K562 (cell line): ENCODE data around the gene PDIA4. TPM values are rescaled to one million over a fixed set of nuclear protein-coding genes. Genes with fewer than 3 reads are reported as not detected.

Experiments
- ATAC-seq: fragments of 200-7000 bp; cut with Tn5 transposase; 3 replicates; pipeline ENCODE4 v1.9.1; 2020; ENCODE audit warnings: moderate library complexity
- BruUV-seq: library from RNA; stranded (reverse); fragments of 400-500 nt; replicated peaks from 2 replicates; lab custom pipeline; 2021; lab: Mats Ljungman, UMichigan
- CTCF ChIA-PET: fragments of 300-600 bp; formaldehyde crosslinking; extraction: SDS; loops from one replicate; lab custom pipeline; 2021; ENCODE audit warnings: low intra/inter-chr PET ratio; lab: Yijun Ruan, JAX
- POLR2A ChIA-PET: fragments of 300-600, 350-650 bp; sonication (Branson Sonifier 250); formaldehyde crosslinking; extraction: SDS; loops from one replicate; lab custom pipeline; 2021; ENCODE audit warnings: antibody characterized with exemption, inconsistent platforms; lab: Yijun Ruan, JAX
- DNase-seq, 4 experiments: peaks; one replicate each; pipeline versions ENCODE4 v3.0.0 to v3.0.0-alpha.2; 2011 to 2018; ENCODE audit warnings: low spot score in 3 of 4, mixed read lengths in 3 of 4; ENCODE audit errors: extremely low read depth in 1 of 4
- FAIRE-seq: peaks from 2 replicates; lab custom pipeline; 2011; peaks lifted over from hg19 to GRCh38; lab: Jason Lieb, UNC
- H2AFZ ChIP-seq: 2 replicates; pipeline ENCODE4 v1.6.0; 2011; ENCODE audit warnings: low read depth, low read length, control low read depth, inconsistent platforms
- H3K27ac ChIP-seq: fragments of 200-600 bp; 3 replicates; pipeline ENCODE4 v1.8.0; 2011; ENCODE audit warnings: low read depth, mild to moderate bottlenecking, control low read depth, inconsistent platforms, low read length, moderate library complexity, mixed read lengths; ENCODE audit errors: extremely low read depth
- H3K27me3 ChIP-seq, 2 experiments: fragments of 300-600 bp in 1 of 2; 2 replicates in 1 of 2; 3 replicates in 1 of 2; pipeline versions ENCODE4 v1.6.0 to v1.8.0; 2011; ENCODE audit warnings: inconsistent platforms in 2 of 2, low read length in 2 of 2, mild to moderate bottlenecking in 1 of 2, mixed read lengths in 1 of 2, moderate library complexity in 1 of 2; ENCODE audit not compliant: control insufficient read depth in 2 of 2, insufficient read depth in 2 of 2
- H3K36me3 ChIP-seq: fragments of 300-600 bp; 3 replicates; pipeline ENCODE4 v1.8.0; 2011; ENCODE audit warnings: mild to moderate bottlenecking, low read length, inconsistent platforms; ENCODE audit not compliant: control insufficient read depth, insufficient read depth
- H3K4me1 ChIP-seq, 2 experiments: fragments of 200-600 bp in 1 of 2; replicated peaks in 1 of 2; 2 replicates in 1 of 2; 3 replicates in 1 of 2; pipeline versions ENCODE4 v1.5.1 to v1.8.0; 2011; ENCODE audit warnings: inconsistent platforms in 2 of 2, low read length in 2 of 2, mild to moderate bottlenecking in 1 of 2, mixed read lengths in 1 of 2, moderate library complexity in 1 of 2; ENCODE audit not compliant: control insufficient read depth in 2 of 2, insufficient read depth in 2 of 2
- H3K4me2 ChIP-seq: 2 replicates; pipeline ENCODE4 v1.6.1; 2011; ENCODE audit warnings: low read length, control low read depth, inconsistent platforms, mixed read lengths; ENCODE audit not compliant: insufficient read depth
- H3K4me3 ChIP-seq: fragments of 200-600 bp; sonication (generic), shearing (Covaris generic); 2 replicates; pipeline ENCODE4 v1.5.1; 2016; ENCODE audit warnings: control low read depth, inconsistent platforms
- H3K79me2 ChIP-seq: fragments of 200-600 bp; 3 replicates; pipeline ENCODE4 v1.8.0; 2011; ENCODE audit warnings: low read length, inconsistent platforms; ENCODE audit not compliant: control insufficient read depth, insufficient read depth
- H3K9ac ChIP-seq, 2 experiments: 2 replicates each; pipeline versions ENCODE4 v1.6.0 to v1.6.1; 2011; ENCODE audit warnings: low read depth in 2 of 2, low read length in 2 of 2, control low read depth in 1 of 2, inconsistent platforms in 1 of 2, mild to moderate bottlenecking in 1 of 2, mixed read lengths in 1 of 2; ENCODE audit not compliant: insufficient read depth in 1 of 2
- H3K9me1 ChIP-seq: one replicate; pipeline ENCODE4 v1.6.0; 2011; ENCODE audit warnings: inconsistent platforms, mild to moderate bottlenecking, low read length, moderate library complexity; ENCODE audit not compliant: control insufficient read depth, insufficient read depth
- H3K9me3 ChIP-seq: replicated peaks from 2 replicates; pipeline ENCODE4 v1.5.1; 2011; ENCODE audit warnings: low read depth, low read length, inconsistent platforms; ENCODE audit not compliant: control insufficient read depth, insufficient read depth
- H4K20me1 ChIP-seq: replicated peaks from 2 replicates; pipeline ENCODE4 v1.6.1; 2011; ENCODE audit warnings: low read length, inconsistent platforms, mixed read lengths; ENCODE audit not compliant: control insufficient read depth, insufficient read depth
- BRD9 ChIP-seq: fragments of 450-650 bp; IDR thresholded peaks from 2 replicates; pipeline ENCODE4 v1.6.1; 2018; ENCODE audit warnings: low read depth; ENCODE audit not compliant: partially characterized antibody
- CHD4 ChIP-seq: fragments of 200-600 bp; sonication (generic); IDR thresholded peaks from 3 replicates; pipeline ENCODE4 v1.6.1; 2012; ENCODE audit warnings: low read depth, mild to moderate bottlenecking, mixed read lengths, low read length, inconsistent platforms; ENCODE audit not compliant: insufficient read depth, insufficient replicate concordance, poor library complexity, severe bottlenecking
- CXXC5 ChIP-seq: fragments of 250-450 bp; sonication (Bioruptor Pico); IDR thresholded peaks from 2 replicates; pipeline ENCODE4 v1.8.0; 2022; ENCODE audit warnings: inconsistent platforms, mild to moderate bottlenecking, moderate library complexity
- EGR1 ChIP-seq: fragments of 450-650 bp; conservative IDR thresholded peaks from 2 replicates; pipeline ENCODE4 v1.6.1; 2017; ENCODE audit warnings: mild to moderate bottlenecking
- GATAD2A ChIP-seq: fragments of 450-650 bp; IDR thresholded peaks from 2 replicates; pipeline ENCODE4 v1.6.1; 2017
- KAT7 ChIP-seq: sonication (generic); formaldehyde crosslinking; IDR thresholded peaks from 2 replicates; pipeline ENCODE4 v1.8.0; 2022; ENCODE audit warnings: missing genetic modification reagents, mild to moderate bottlenecking, borderline replicate concordance
- WGBS: fragments of 100-300 bp; shearing (Covaris generic); methylation state at CpG from one replicate; pipeline ENCODE4 v1.1.6; 2016; ENCODE audit warnings: low coverage, mixed read lengths; ENCODE audit not compliant: insufficient coverage; ENCODE audit errors: missing lambda C conversion rate; 5-methylcytosine and 5-hydroxymethylcytosine counted together
- in situ Hi-C: fragments of 300-500 bp; cut with MboI; formaldehyde crosslinking; loops from 4 replicates; pipeline ENCODE4 v1.15.0; 2018; ENCODE audit warnings: inconsistent platforms, mixed read lengths
- intact Hi-C: fragments of 100-400 bp; cut with micrococcal nuclease; formaldehyde crosslinking; loops from 2 replicates; pipeline ENCODE4 v1.14.2; 2022
- polyA plus RNA-seq, 8 experiments: library from polyadenylated mRNA; depleted of rRNA in 4 of 8; stranded (reverse) in 5 of 8; unstranded in 3 of 8; fragments of >200 nt; fragmentation: Nextera tagmentation in 2 of 8; fragmentation: Illumina TruSeq in 1 of 8; extraction: Ambion mirVana in 2 of 8; extraction: Trizol in 1 of 8; gene quantifications; 2 replicates each; pipeline versions ENCODE4 v1.2.1 to v1.2.3, GENCODE V29; 2011 to 2014; ENCODE audit warnings: inconsistent platforms in 1 of 8, missing spikeins in 1 of 8
- total RNA-seq, 7 experiments: library from RNA; depleted of rRNA in 6 of 7; stranded (reverse); fragments of >200 nt in 6 of 7; fragmentation: Illumina TruSeq in 2 of 7; extraction: Trizol in 2 of 7; gene quantifications; 2 replicates each; pipeline versions ENCODE4 v1.2.1 to v1.2.3, GENCODE V29; 2011 to 2021; ENCODE audit warnings: low replicate concordance in 1 of 7
- TF ChIP-seq, protein P1 (sequence below), 2 experiments: fragments of 450-650 bp in 1 of 2; sonication (generic) in 1 of 2; formaldehyde crosslinking; conservative IDR thresholded peaks; 2 replicates each; pipeline versions ENCODE4 v1.4.0 to v1.8.1; 2020 to 2022; ENCODE audit warnings: mild to moderate bottlenecking in 1 of 2, missing genetic modification reagents in 1 of 2

The PDIA4 gene
- total and polyA plus RNA-seq, 9 of the 15 experiments (the other 6 are each of a cell fraction or from before 2014, with no cell fraction given), result 9.1 to 175 (median 146) TPM

DNA sequence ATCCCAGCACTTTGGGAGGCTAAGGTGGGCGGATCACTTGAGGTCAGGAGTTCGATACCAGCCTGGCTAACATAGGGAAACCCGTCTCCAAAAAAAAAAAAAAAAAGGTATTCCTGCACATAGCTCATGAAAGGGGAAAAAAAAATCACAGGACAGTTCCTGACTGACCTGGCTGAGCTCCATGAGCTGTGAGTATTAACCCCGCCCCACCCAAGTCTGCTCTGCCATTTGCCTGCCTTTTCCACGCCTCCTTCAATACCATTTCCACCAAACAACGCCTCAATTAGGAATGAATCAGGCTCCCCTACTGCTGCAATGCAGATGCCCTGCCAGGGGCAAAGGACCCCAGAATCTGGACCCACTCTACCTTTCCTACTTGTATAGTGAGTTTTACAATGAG, 55.0 kb downstream of the PDIA4 start:
- no peaks in the 10 kb centered on the region for H3K27me3 ChIP-seq
- 35% methylated on average over 6 of the region's 6 CpGs for WGBS
- H3K4me2 ChIP-seq, result no peak overlapping the region
- H3K4me1 ChIP-seq, result peaks cover 2 to 8% of the 10 kb centered on the region in 2 experiments; a peak in 2 of 5 replicates
- no TSS peak for BruUV-seq
- H3K27ac ChIP-seq, result no peak overlapping the region
- H3K9me3 ChIP-seq, result no peaks in the 10 kb centered on the region
- intact Hi-C loops, result no loop called here
- TF ChIP-seq GATAD2A (no peak), KAT7 (no peak), BRD9 (no peak), CXXC5 (CRISPR knock-in tag) (no peak), EGR1 (peak; percentile 25), CHD4 (no peak)
- TF ChIP-seq, protein P1, sequence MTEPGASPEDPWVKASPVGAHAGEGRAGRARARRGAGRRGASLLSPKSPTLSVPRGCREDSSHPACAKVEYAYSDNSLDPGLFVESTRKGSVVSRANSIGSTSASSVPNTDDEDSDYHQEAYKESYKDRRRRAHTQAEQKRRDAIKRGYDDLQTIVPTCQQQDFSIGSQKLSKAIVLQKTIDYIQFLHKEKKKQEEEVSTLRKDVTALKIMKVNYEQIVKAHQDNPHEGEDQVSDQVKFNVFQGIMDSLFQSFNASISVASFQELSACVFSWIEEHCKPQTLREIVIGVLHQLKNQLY (CRISPR knock-in tag; conservative IDR thresholded peaks at IDR 0.05), result no peak
- TF ChIP-seq, all 486 proteins: peak for 1
- ChIA-PET POLR2A (interaction anchor here (1.1 to 1.2 kb wide), 2 partner anchors 12 to 117 kb away, joined by 3 read pairs; no protein-coding TSS in a partner anchor), CTCF (no interaction called here)
- Histone ChIP-seq H3K79me2 (no peaks in the 10 kb centered on the region), H3K9ac (peak overlapping the region in 1 of 2 experiments; percentile 4; a peak in 1 of 4 replicates), H4K20me1 (no peaks in the 10 kb centered on the region), H3K36me3 (no peaks in the 10 kb centered on the region), H3K4me3 (no peak overlapping the region), H2AFZ (no peak overlapping the region; the same call in 1 of the 2 replicates), H3K9me1 (no peaks in the 10 kb centered on the region)
- peak in 1 of 4 experiments; percentile 13 for DNase-seq
- in situ Hi-C loops, result loop anchor here (25.0 kb wide), 1 partner anchor 386 kb away; the partner anchor contains the start of gene C7orf33
- ATAC-seq, result peak; percentile 30
- no peak for FAIRE-seq
